HG03571 (cell line): ENCODE data around the gene KCNJ3.

Source experiments
- ATAC-seq: cut with Tn5 transposase; IDR thresholded peaks from one replicate; pipeline ENCODE4 v1.9.1; 2021; ENCODE audit not compliant: unreplicated experiment

KCNJ3 gene

GRCh38 chr2:154698296-154698720, at the start of gene KCNJ3:
Gene KCNJ3 (plus strand): TSS chr2:154698695. CDS start chr2:154698776, 81 bp downstream.
- no peak for ATAC-seq

- ATAC-seq, result no peak
Observed at GRCh38 chr2:154655499-154655898, 43.0 kb upstream of the KCNJ3 start.

GRCh38 chr2:154658854-154659253, 39.6 kb upstream of the KCNJ3 start:
- ATAC-seq, result no peak

GRCh38 chr2:154664248-154664647, 34.2 kb upstream of the KCNJ3 start:
- no peak for ATAC-seq

- ATAC-seq, result no peak
Observed at GRCh38 chr2:154670083-154670482, 28.4 kb upstream of the KCNJ3 start.

- ATAC-seq, result no peak
Observed at GRCh38 chr2:154673694-154674093, 24.8 kb upstream of the KCNJ3 start.

- no peak for ATAC-seq
Observed at GRCh38 chr2:154677401-154677800, 21.1 kb upstream of the KCNJ3 start.

- ATAC-seq, result no peak
Observed at GRCh38 chr2:154681741-154682140, 16.8 kb upstream of the KCNJ3 start.

- no peak for ATAC-seq
Observed at GRCh38 chr2:154686162-154686561, 12.3 kb upstream of the KCNJ3 start.

- no peak for ATAC-seq
Observed at GRCh38 chr2:154688373-154688772, 10.1 kb upstream of the KCNJ3 start.

- ATAC-seq, result no peak
Observed at GRCh38 chr2:154689158-154689557, 9.3 kb upstream of the KCNJ3 start.

GRCh38 chr2:154692927-154693326, 5.6 kb upstream of the KCNJ3 start:
- ATAC-seq, result no peak

- no peak for ATAC-seq
Observed at GRCh38 chr2:154693741-154694340, 4.7 kb upstream of the KCNJ3 start.

GRCh38 chr2:154694881-154695280, 3.6 kb upstream of the KCNJ3 start:
- ATAC-seq, result no peak

GRCh38 chr2:154696369-154696768, 2.1 kb upstream of the KCNJ3 start:
- ATAC-seq, result no peak

GRCh38 chr2:154696810-154697417, 1.6 kb upstream of the KCNJ3 start:
- ATAC-seq, result no peak

GRCh38 chr2:154697418-154698252, 860 bp upstream of the KCNJ3 start:
- no peak for ATAC-seq

- ATAC-seq, result no peak
Observed at GRCh38 chr2:154698721-154699574, 453 bp downstream of the KCNJ3 start.

GRCh38 chr2:154699575-154699930, 1.1 kb downstream of the KCNJ3 start:
- ATAC-seq, result no peak

GRCh38 chr2:154700136-154700535, 1.6 kb downstream of the KCNJ3 start:
- no peak for ATAC-seq

GRCh38 chr2:154704991-154705390, 6.5 kb downstream of the KCNJ3 start:
- ATAC-seq, result no peak
